Liver (tissue), 3 donors: ENCODE results near the gene GALNT9.

ENCODE experiments used
- EGR1 ChIP-seq, 2 donors: IDR thresholded peaks; 2 replicates each; pipeline ENCODE4 v1.6.1; 2016 to 2018; ENCODE audit warnings: antibody characterized with exemption in 2 of 2, low read depth in 2 of 2
- GABPA ChIP-seq, 2 donors: IDR thresholded peaks in 1 of 2; conservative IDR thresholded peaks in 1 of 2; 2 replicates each; pipeline ENCODE4 v1.6.1; 2016; ENCODE audit warnings: antibody characterized with exemption in 2 of 2, mild to moderate bottlenecking in 1 of 2, moderate library complexity in 1 of 2
- JUND ChIP-seq, 2 donors: IDR thresholded peaks; 2 replicates each; pipeline ENCODE4 v1.6.1; 2016; ENCODE audit warnings: antibody characterized with exemption in 2 of 2
- NR2F2 ChIP-seq: IDR thresholded peaks from 2 replicates; pipeline ENCODE4 v1.6.1; 2016; ENCODE audit warnings: antibody characterized with exemption
- RAD21 ChIP-seq, 2 donors: IDR thresholded peaks; 2 replicates each; pipeline ENCODE4 v1.6.1; 2016; ENCODE audit warnings: antibody characterized with exemption in 2 of 2, mild to moderate bottlenecking in 2 of 2
- TAF1 ChIP-seq: conservative IDR thresholded peaks from 2 replicates; pipeline ENCODE4 v1.6.1; 2016; ENCODE audit warnings: antibody characterized with exemption, mild to moderate bottlenecking
- YY1 ChIP-seq: IDR thresholded peaks from 2 replicates; pipeline ENCODE4 v1.6.1; 2016; ENCODE audit warnings: antibody characterized with exemption, mild to moderate bottlenecking
- TF ChIP-seq, protein P1 (sequence below): IDR thresholded peaks from 2 replicates; pipeline ENCODE4 v1.6.1; 2016; ENCODE audit warnings: antibody characterized with exemption
- TF ChIP-seq, protein P2 (sequence below): fragments of 150-350 bp; IDR thresholded peaks from 2 replicates; pipeline ENCODE4 v1.5.1; 2017; ENCODE audit warnings: improper control_type of control experiment, low read depth, low read length; ENCODE audit not compliant: missing input control
- TF ChIP-seq, protein P3 (sequence below): IDR thresholded peaks from 2 replicates; pipeline ENCODE4 v1.6.1; 2016; ENCODE audit warnings: antibody characterized with exemption
- TF ChIP-seq, protein P4 (sequence below): IDR thresholded peaks from 2 replicates; pipeline ENCODE4 v1.6.1; 2016; ENCODE audit warnings: antibody characterized with exemption, mild to moderate bottlenecking
- TF ChIP-seq, protein P5 (sequence below): IDR thresholded peaks from 2 replicates; pipeline ENCODE4 v1.6.1; 2016; ENCODE audit warnings: antibody characterized with exemption
- donor health status: healthy.
- donor health status: healthy.

DNA sequence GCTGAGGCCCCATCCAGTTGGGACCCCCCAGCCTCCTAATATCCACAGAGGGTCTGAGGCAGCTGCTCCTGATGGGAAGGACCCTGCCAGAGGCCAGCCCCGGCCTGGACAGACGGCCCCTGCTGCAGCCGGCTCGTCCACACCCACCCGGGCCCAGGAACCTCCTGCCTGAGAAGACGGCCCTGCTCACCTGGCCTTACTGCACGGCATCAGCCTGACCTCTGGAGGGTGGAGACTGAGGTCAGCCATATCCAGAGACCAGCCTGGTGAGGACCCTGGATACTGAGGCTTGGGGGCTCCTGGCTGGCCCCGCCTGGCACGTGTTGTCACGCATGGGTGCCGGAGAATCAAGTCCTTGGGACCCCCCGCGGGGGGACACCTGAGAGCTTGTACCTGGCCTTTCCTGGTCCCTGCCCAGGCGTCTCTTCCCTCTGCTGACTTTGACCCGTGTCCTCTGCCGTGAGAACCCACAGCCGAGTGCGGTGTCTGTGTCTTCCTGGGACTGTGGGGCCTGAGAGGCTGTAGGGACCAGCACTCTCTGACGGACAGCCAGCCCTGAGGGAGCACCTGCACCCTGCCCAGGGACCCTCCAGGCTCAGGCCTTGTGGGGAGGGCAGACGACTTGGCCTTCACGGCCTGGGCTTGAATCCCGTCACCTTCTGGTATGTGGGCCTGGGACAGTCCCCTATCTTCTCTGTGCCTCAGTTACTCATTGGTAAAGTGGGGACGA, 127.8 kb downstream of the GALNT9 start:
- TF ChIP-seq TAF1 (no peak), JUND (IDR thresholded peaks at IDR 0.05) (no peak), EGR1 (IDR thresholded peaks at IDR 0.05; ENCODE audit: low read depth in 2 of 2) (no peak), GABPA (IDR thresholded peaks at IDR 0.05 in 1 of 2, conservative IDR thresholded peaks at IDR 0.05 in 1 of 2) (no peak), RAD21 (IDR thresholded peaks at IDR 0.05) (no peak), NR2F2 (no peak), YY1 (no peak)
- TF ChIP-seq, protein P1, sequence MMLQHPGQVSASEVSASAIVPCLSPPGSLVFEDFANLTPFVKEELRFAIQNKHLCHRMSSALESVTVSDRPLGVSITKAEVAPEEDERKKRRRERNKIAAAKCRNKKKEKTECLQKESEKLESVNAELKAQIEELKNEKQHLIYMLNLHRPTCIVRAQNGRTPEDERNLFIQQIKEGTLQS = no peak
- TF ChIP-seq, protein P2, sequence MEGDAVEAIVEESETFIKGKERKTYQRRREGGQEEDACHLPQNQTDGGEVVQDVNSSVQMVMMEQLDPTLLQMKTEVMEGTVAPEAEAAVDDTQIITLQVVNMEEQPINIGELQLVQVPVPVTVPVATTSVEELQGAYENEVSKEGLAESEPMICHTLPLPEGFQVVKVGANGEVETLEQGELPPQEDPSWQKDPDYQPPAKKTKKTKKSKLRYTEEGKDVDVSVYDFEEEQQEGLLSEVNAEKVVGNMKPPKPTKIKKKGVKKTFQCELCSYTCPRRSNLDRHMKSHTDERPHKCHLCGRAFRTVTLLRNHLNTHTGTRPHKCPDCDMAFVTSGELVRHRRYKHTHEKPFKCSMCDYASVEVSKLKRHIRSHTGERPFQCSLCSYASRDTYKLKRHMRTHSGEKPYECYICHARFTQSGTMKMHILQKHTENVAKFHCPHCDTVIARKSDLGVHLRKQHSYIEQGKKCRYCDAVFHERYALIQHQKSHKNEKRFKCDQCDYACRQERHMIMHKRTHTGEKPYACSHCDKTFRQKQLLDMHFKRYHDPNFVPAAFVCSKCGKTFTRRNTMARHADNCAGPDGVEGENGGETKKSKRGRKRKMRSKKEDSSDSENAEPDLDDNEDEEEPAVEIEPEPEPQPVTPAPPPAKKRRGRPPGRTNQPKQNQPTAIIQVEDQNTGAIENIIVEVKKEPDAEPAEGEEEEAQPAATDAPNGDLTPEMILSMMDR = no peak
- TF ChIP-seq, protein P3, sequence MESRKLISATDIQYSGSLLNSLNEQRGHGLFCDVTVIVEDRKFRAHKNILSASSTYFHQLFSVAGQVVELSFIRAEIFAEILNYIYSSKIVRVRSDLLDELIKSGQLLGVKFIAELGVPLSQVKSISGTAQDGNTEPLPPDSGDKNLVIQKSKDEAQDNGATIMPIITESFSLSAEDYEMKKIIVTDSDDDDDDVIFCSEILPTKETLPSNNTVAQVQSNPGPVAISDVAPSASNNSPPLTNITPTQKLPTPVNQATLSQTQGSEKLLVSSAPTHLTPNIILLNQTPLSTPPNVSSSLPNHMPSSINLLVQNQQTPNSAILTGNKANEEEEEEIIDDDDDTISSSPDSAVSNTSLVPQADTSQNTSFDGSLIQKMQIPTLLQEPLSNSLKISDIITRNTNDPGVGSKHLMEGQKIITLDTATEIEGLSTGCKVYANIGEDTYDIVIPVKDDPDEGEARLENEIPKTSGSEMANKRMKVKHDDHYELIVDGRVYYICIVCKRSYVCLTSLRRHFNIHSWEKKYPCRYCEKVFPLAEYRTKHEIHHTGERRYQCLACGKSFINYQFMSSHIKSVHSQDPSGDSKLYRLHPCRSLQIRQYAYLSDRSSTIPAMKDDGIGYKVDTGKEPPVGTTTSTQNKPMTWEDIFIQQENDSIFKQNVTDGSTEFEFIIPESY = no peak
- TF ChIP-seq, protein P4, sequence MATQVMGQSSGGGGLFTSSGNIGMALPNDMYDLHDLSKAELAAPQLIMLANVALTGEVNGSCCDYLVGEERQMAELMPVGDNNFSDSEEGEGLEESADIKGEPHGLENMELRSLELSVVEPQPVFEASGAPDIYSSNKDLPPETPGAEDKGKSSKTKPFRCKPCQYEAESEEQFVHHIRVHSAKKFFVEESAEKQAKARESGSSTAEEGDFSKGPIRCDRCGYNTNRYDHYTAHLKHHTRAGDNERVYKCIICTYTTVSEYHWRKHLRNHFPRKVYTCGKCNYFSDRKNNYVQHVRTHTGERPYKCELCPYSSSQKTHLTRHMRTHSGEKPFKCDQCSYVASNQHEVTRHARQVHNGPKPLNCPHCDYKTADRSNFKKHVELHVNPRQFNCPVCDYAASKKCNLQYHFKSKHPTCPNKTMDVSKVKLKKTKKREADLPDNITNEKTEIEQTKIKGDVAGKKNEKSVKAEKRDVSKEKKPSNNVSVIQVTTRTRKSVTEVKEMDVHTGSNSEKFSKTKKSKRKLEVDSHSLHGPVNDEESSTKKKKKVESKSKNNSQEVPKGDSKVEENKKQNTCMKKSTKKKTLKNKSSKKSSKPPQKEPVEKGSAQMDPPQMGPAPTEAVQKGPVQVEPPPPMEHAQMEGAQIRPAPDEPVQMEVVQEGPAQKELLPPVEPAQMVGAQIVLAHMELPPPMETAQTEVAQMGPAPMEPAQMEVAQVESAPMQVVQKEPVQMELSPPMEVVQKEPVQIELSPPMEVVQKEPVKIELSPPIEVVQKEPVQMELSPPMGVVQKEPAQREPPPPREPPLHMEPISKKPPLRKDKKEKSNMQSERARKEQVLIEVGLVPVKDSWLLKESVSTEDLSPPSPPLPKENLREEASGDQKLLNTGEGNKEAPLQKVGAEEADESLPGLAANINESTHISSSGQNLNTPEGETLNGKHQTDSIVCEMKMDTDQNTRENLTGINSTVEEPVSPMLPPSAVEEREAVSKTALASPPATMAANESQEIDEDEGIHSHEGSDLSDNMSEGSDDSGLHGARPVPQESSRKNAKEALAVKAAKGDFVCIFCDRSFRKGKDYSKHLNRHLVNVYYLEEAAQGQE = no peak
- TF ChIP-seq, protein P5, sequence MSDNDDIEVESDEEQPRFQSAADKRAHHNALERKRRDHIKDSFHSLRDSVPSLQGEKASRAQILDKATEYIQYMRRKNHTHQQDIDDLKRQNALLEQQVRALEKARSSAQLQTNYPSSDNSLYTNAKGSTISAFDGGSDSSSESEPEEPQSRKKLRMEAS = no peak
